ENCODE results near the gene POLR3H.

POLR3H gene

GRCh38 chr22:41524809-41525449, 19.3 kb downstream of the POLR3H start:
- Histone ChIP-seq H3K4me1 (ENCODE audit: control insufficient read depth, insufficient read depth, low read length) (peaks cover 32% of the 10 kb centered on the region), H3K9me3 (ENCODE audit: control insufficient read depth, low read length) (no peaks in the 10 kb centered on the region), H3K36me3 (ENCODE audit: control insufficient read depth, insufficient read depth, low read length, severe bottlenecking) (peaks cover 80% of the 10 kb centered on the region), H3K9ac (ENCODE audit: low read length) (peak overlapping the region; percentile 80), H3K4me3 (ENCODE audit: low read length) (no peak overlapping the region), H3K27me3 (replicated peaks; ENCODE audit: control insufficient read depth, insufficient read depth, low read length) (no peaks in the 10 kb centered on the region)
- DNase-seq (ENCODE audit: low read depth) = no peak

GRCh38 chr22:41524251-41524661, 20.0 kb downstream of the POLR3H start:
- no peaks in the 10 kb centered on the region for H3K9me3 ChIP-seq (ENCODE audit: control insufficient read depth, low read length)
- DNase-seq (ENCODE audit: low read depth) = no peak
- no peak overlapping the region for H3K4me3 ChIP-seq (ENCODE audit: low read length)
- peaks cover 32% of the 10 kb centered on the region for H3K4me1 ChIP-seq (ENCODE audit: control insufficient read depth, insufficient read depth, low read length)
- no peaks in the 10 kb centered on the region for H3K27me3 ChIP-seq (replicated peaks; ENCODE audit: control insufficient read depth, insufficient read depth, low read length)
- H3K36me3 ChIP-seq (ENCODE audit: control insufficient read depth, insufficient read depth, low read length, severe bottlenecking) = peaks cover 82% of the 10 kb centered on the region
- H3K9ac ChIP-seq (ENCODE audit: low read length) = peak overlapping the region; percentile 80

- DNase-seq (ENCODE audit: low read depth) = peak; percentile 44
- Histone ChIP-seq H3K27me3 (replicated peaks; ENCODE audit: control insufficient read depth, insufficient read depth, low read length) (no peaks in the 10 kb centered on the region), H3K4me3 (ENCODE audit: low read length) (no peak overlapping the region), H3K4me1 (ENCODE audit: control insufficient read depth, insufficient read depth, low read length) (peaks cover 32% of the 10 kb centered on the region), H3K9ac (ENCODE audit: low read length) (peak overlapping the region; percentile 80), H3K36me3 (ENCODE audit: control insufficient read depth, insufficient read depth, low read length, severe bottlenecking) (peaks cover 81% of the 10 kb centered on the region), H3K9me3 (ENCODE audit: control insufficient read depth, low read length) (no peaks in the 10 kb centered on the region)
Observed at GRCh38 chr22:41523464-41524221, 20.6 kb downstream of the POLR3H start.

- Histone ChIP-seq H3K4me3 (ENCODE audit: low read length) (no peak overlapping the region), H3K4me1 (ENCODE audit: control insufficient read depth, insufficient read depth, low read length) (peaks cover 32% of the 10 kb centered on the region), H3K27me3 (replicated peaks; ENCODE audit: control insufficient read depth, insufficient read depth, low read length) (no peaks in the 10 kb centered on the region), H3K9me3 (ENCODE audit: control insufficient read depth, low read length) (no peaks in the 10 kb centered on the region), H3K9ac (ENCODE audit: low read length) (peak overlapping the region; percentile 80), H3K36me3 (ENCODE audit: control insufficient read depth, insufficient read depth, low read length, severe bottlenecking) (peaks cover 80% of the 10 kb centered on the region)
- DNase-seq (ENCODE audit: low read depth) = no peak
Observed at GRCh38 chr22:41522813-41523212, 21.5 kb downstream of the POLR3H start.

GRCh38 chr22:41521126-41521525, 23.1 kb downstream of the POLR3H start:
- Histone ChIP-seq H3K4me1 (ENCODE audit: control insufficient read depth, insufficient read depth, low read length) (peaks cover 33% of the 10 kb centered on the region), H3K9me3 (ENCODE audit: control insufficient read depth, low read length) (no peaks in the 10 kb centered on the region), H3K9ac (ENCODE audit: low read length) (no peak overlapping the region), H3K27me3 (replicated peaks; ENCODE audit: control insufficient read depth, insufficient read depth, low read length) (no peaks in the 10 kb centered on the region), H3K4me3 (ENCODE audit: low read length) (no peak overlapping the region), H3K36me3 (ENCODE audit: control insufficient read depth, insufficient read depth, low read length, severe bottlenecking) (peaks cover 72% of the 10 kb centered on the region)
- DNase-seq (ENCODE audit: low read depth) = no peak

GRCh38 chr22:41518048-41518347, 26.3 kb downstream of the POLR3H start:
- H3K36me3 ChIP-seq (ENCODE audit: control insufficient read depth, insufficient read depth, low read length, severe bottlenecking) = peaks cover 70% of the 10 kb centered on the region
- H3K4me1 ChIP-seq (ENCODE audit: control insufficient read depth, insufficient read depth, low read length) = peaks cover 10% of the 10 kb centered on the region
- DNase-seq (ENCODE audit: low read depth) = no peak
- H3K4me3 ChIP-seq (ENCODE audit: low read length) = no peak overlapping the region
- no peaks in the 10 kb centered on the region for H3K9me3 ChIP-seq (ENCODE audit: control insufficient read depth, low read length)
- no peaks in the 10 kb centered on the region for H3K27me3 ChIP-seq (replicated peaks; ENCODE audit: control insufficient read depth, insufficient read depth, low read length)
- H3K9ac ChIP-seq (ENCODE audit: low read length) = no peak overlapping the region

GRCh38 chr22:41517172-41518047, 26.9 kb downstream of the POLR3H start:
- no peak overlapping the region for H3K4me3 ChIP-seq (ENCODE audit: low read length)
- DNase-seq (ENCODE audit: low read depth) = peak; percentile 85
- no peak overlapping the region for H3K9ac ChIP-seq (ENCODE audit: low read length)
- no peaks in the 10 kb centered on the region for H3K9me3 ChIP-seq (ENCODE audit: control insufficient read depth, low read length)
- H3K27me3 ChIP-seq (replicated peaks; ENCODE audit: control insufficient read depth, insufficient read depth, low read length) = no peaks in the 10 kb centered on the region
- H3K4me1 ChIP-seq (ENCODE audit: control insufficient read depth, insufficient read depth, low read length) = peaks cover 15% of the 10 kb centered on the region
- H3K36me3 ChIP-seq (ENCODE audit: control insufficient read depth, insufficient read depth, low read length, severe bottlenecking) = peaks cover 73% of the 10 kb centered on the region

GRCh38 chr22:41516462-41516861, 27.8 kb downstream of the POLR3H start:
- Histone ChIP-seq H3K9me3 (ENCODE audit: control insufficient read depth, low read length) (no peaks in the 10 kb centered on the region), H3K4me1 (ENCODE audit: control insufficient read depth, insufficient read depth, low read length) (peaks cover 18% of the 10 kb centered on the region), H3K27me3 (replicated peaks; ENCODE audit: control insufficient read depth, insufficient read depth, low read length) (no peaks in the 10 kb centered on the region), H3K4me3 (ENCODE audit: low read length) (no peak overlapping the region), H3K36me3 (ENCODE audit: control insufficient read depth, insufficient read depth, low read length, severe bottlenecking) (peaks cover 81% of the 10 kb centered on the region), H3K9ac (ENCODE audit: low read length) (no peak overlapping the region)
- no peak for DNase-seq (ENCODE audit: low read depth)

- H3K27me3 ChIP-seq (replicated peaks; ENCODE audit: control insufficient read depth, insufficient read depth, low read length) = no peaks in the 10 kb centered on the region
- H3K4me1 ChIP-seq (ENCODE audit: control insufficient read depth, insufficient read depth, low read length) = peaks cover 19% of the 10 kb centered on the region
- no peak overlapping the region for H3K4me3 ChIP-seq (ENCODE audit: low read length)
- peaks cover 81% of the 10 kb centered on the region for H3K36me3 ChIP-seq (ENCODE audit: control insufficient read depth, insufficient read depth, low read length, severe bottlenecking)
- no peaks in the 10 kb centered on the region for H3K9me3 ChIP-seq (ENCODE audit: control insufficient read depth, low read length)
- no peak overlapping the region for H3K9ac ChIP-seq (ENCODE audit: low read length)
- DNase-seq (ENCODE audit: low read depth) = no peak
Observed at GRCh38 chr22:41513391-41513790, 30.9 kb downstream of the POLR3H start.

GRCh38 chr22:41512421-41513194, 31.7 kb downstream of the POLR3H start:
- peaks cover 83% of the 10 kb centered on the region for H3K36me3 ChIP-seq (ENCODE audit: control insufficient read depth, insufficient read depth, low read length, severe bottlenecking)
- peaks cover 21% of the 10 kb centered on the region for H3K4me1 ChIP-seq (ENCODE audit: control insufficient read depth, insufficient read depth, low read length)
- peak overlapping the region; percentile 13 for H3K9ac ChIP-seq (ENCODE audit: low read length)
- H3K9me3 ChIP-seq (ENCODE audit: control insufficient read depth, low read length) = no peaks in the 10 kb centered on the region
- no peak overlapping the region for H3K4me3 ChIP-seq (ENCODE audit: low read length)
- peak; percentile 87 for DNase-seq (ENCODE audit: low read depth)
- H3K27me3 ChIP-seq (replicated peaks; ENCODE audit: control insufficient read depth, insufficient read depth, low read length) = no peaks in the 10 kb centered on the region
